A549 (cell line): Measurements from ENCODE around the gene HNRNPA1.

Experiments used
- BHLHE40 ChIP-seq: IDR thresholded peaks from 2 replicates; pipeline ENCODE4 v1.6.1; 2012; ENCODE audit warnings: low read depth, low read length, inconsistent platforms
- CHD2 ChIP-seq: fragments of 150-350 bp; IDR thresholded peaks from 2 replicates; pipeline ENCODE4 v1.6.1; 2014; ENCODE audit warnings: low read length; ENCODE audit not compliant: partially characterized antibody
- CTCF ChIP-seq: fragments of >200 bp; sonication (Bioruptor Twin); formaldehyde crosslinking; IDR thresholded peaks from 3 replicates; pipeline ENCODE4 v1.5.1; 2016
- ELK1 ChIP-seq: fragments of 150-350 bp; IDR thresholded peaks from 2 replicates; pipeline ENCODE4 v1.6.1; 2014; ENCODE audit warnings: low read depth, mild to moderate bottlenecking, low read length
- HDAC2 ChIP-seq: fragments of 200-600 bp; sonication (generic); IDR thresholded peaks from 2 replicates; pipeline ENCODE4 v1.6.1; 2016
- MAZ ChIP-seq: fragments of 150-350 bp; IDR thresholded peaks from 2 replicates; pipeline ENCODE4 v1.6.1; 2014; ENCODE audit warnings: antibody characterized with exemption, low read depth, low read length, borderline replicate concordance
- NPAS2 ChIP-seq: fragments of 250-450 bp; sonication (Bioruptor Pico); IDR thresholded peaks from 2 replicates; pipeline ENCODE4 v1.8.0; 2022; ENCODE audit warnings: mild to moderate bottlenecking, moderate library complexity, borderline replicate concordance
- NR3C1 ChIP-seq: fragments of >200 bp; sonication (Bioruptor Twin); formaldehyde crosslinking; IDR thresholded peaks from 3 replicates; pipeline ENCODE4 v1.6.1; 2017
- PBX3 ChIP-seq: IDR thresholded peaks from 2 replicates; pipeline ENCODE4 v1.6.1; 2012
- POLR2A ChIP-seq: IDR thresholded peaks from 2 replicates; pipeline ENCODE4 v1.6.1; 2012; ENCODE audit warnings: mild to moderate bottlenecking, low read length
- POLR2AphosphoS2 ChIP-seq: conservative IDR thresholded peaks from 2 replicates; pipeline ENCODE4 v1.6.1; 2012; ENCODE audit warnings: low read length, improper control_type of control experiment, inconsistent platforms
- RAD21 ChIP-seq, 2 experiments: fragments of >200 bp in 1 of 2; sonication (Bioruptor Twin) in 1 of 2; formaldehyde crosslinking in 1 of 2; IDR thresholded peaks in 1 of 2; conservative IDR thresholded peaks in 1 of 2; 2 replicates in 1 of 2; 3 replicates in 1 of 2; pipeline ENCODE4 v1.6.1; 2012 to 2018; ENCODE audit warnings: inconsistent platforms in 1 of 2
- USF2 ChIP-seq: fragments of 450-650 bp; IDR thresholded peaks from 2 replicates; pipeline ENCODE4 v1.6.1; 2014; ENCODE audit warnings: antibody characterized with exemption

- TF ChIP-seq CTCF (no peak), USF2 (no peak), POLR2A (no peak), POLR2AphosphoS2 (no peak), BHLHE40 (no peak), CHD2 (no peak), PBX3 (no peak), NPAS2 (CRISPR knock-in tag) (no peak), HDAC2 (no peak), RAD21 (conservative IDR thresholded peaks at IDR 0.05 in 1 of 2, IDR thresholded peaks at IDR 0.05 in 1 of 2) (no peak), ELK1 (no peak), MAZ (no peak), NR3C1 (no peak)
These were observed 6.5 kb upstream of the HNRNPA1 start for GRCh38 chr12:54273981-54274380.
